Testis (tissue), 3 donors: ENCODE measurements around the gene KLHL2. TPM values are rescaled to one million over a fixed set of nuclear protein-coding genes. Genes with fewer than 3 reads are reported as not detected.
"Not testable (repeated sequence)": the region's sequence is repeated elsewhere in the genome, so short reads cannot be mapped to it uniquely, and the experiment has no call there.

Experiments used
- DNase-seq: peaks from one replicate; pipeline ENCODE4 v3.0.0-alpha.2; 2019
- H3K27ac ChIP-seq, 2 donors: fragments of 200-600 bp; sonication (generic); one replicate each; pipeline ENCODE4 v1.5.1; 2019
- H3K27me3 ChIP-seq: fragments of 200-600 bp; sonication (generic); one replicate; pipeline ENCODE4 v1.5.1; 2019
- H3K36me3 ChIP-seq: fragments of 200-600 bp; sonication (generic); one replicate; pipeline ENCODE4 v1.5.1; 2017; ENCODE audit warnings: low read depth; ENCODE audit errors: missing control alignments
- H3K4me1 ChIP-seq: fragments of 200-600 bp; sonication (generic); one replicate; pipeline ENCODE4 v1.5.1; 2019
- H3K4me3 ChIP-seq, 2 donors: fragments of 200-600 bp; sonication (generic); one replicate each; pipeline ENCODE4 v1.5.1; 2017 to 2019
- H3K9me3 ChIP-seq: fragments of 200-600 bp; sonication (generic); one replicate; pipeline ENCODE4 v1.5.1; 2017
- CTCF ChIP-seq, 3 experiments: fragments of 450-650 bp in 2 of 3; fragments of 200-600 bp in 1 of 3; sonication (generic) in 1 of 3; IDR thresholded peaks; one replicate each; pipeline ENCODE4 v1.5.1; 2016 to 2019; ENCODE audit warnings: antibody characterized with exemption in 3 of 3, mild to moderate bottlenecking in 2 of 3, moderate library complexity in 1 of 3
- POLR2A ChIP-seq: fragments of 450-650 bp; IDR thresholded peaks from one replicate; pipeline ENCODE4 v1.6.1; 2017; ENCODE audit warnings: antibody characterized with exemption, mild to moderate bottlenecking, moderate library complexity
- WGBS, 2 donors: methylation state at CpG; one replicate each; pipeline ENCODE4 v1.1.5; 2018; 5-methylcytosine and 5-hydroxymethylcytosine counted together
- intact Hi-C: fragments of 100-400 bp; cut with DNase I; formaldehyde crosslinking; loops from one replicate; pipeline ENCODE4 v1.15.1; 2023; ENCODE audit warnings: low total_unique reads
- polyA plus RNA-seq: library from polyadenylated mRNA; stranded (reverse); fragments of 350-450 nt; fragmentation: Illumina TruSeq; extraction: RNeasy Lipid Tissue Mini Kit (QIAGEN cat#74804); gene quantifications from one replicate; pipeline ENCODE4 v1.2.3, GENCODE V29; 2014; ENCODE audit warnings: low read depth, low replicate concordance; ENCODE audit not compliant: insufficient read depth
- total RNA-seq, 2 donors: library from RNA; depleted of rRNA; stranded (reverse); fragments of >200 nt; gene quantifications; one replicate each; pipeline ENCODE4 v1.2.3, GENCODE V29; 2016

KLHL2 gene
- total and polyA plus RNA-seq, 3 donors from 2014 or later, result 14.7 to 26.7 (median 20.9) TPM

- intact Hi-C loops, result no loop called here
- H3K27me3 ChIP-seq, result no peaks in the 10 kb centered on the region
- 87 to 88% methylated on average over 3 of the region's 3 CpGs for WGBS, 2 donors
- H3K9me3 ChIP-seq, result no peaks in the 10 kb centered on the region
- no peaks in the 10 kb centered on the region for H3K36me3 ChIP-seq
- H3K27ac ChIP-seq, result no peak overlapping the region
- no peak for DNase-seq
- no peaks in the 10 kb centered on the region for H3K4me1 ChIP-seq
- TF ChIP-seq POLR2A (no peak), CTCF (IDR thresholded peaks at IDR 0.05) (no peak)
- no peak overlapping the region for H3K4me3 ChIP-seq
Measured at GRCh38 chr4:165248102-165248501, 40.7 kb downstream of the KLHL2 start.

- intact Hi-C loops, H3K4me1 ChIP-seq, H3K4me3 ChIP-seq, H3K36me3 ChIP-seq, DNase-seq, H3K27me3 ChIP-seq, H3K9me3 ChIP-seq, H3K27ac ChIP-seq: not testable (repeated sequence)
- WGBS, 2 donors, result 89 to 95% methylated on average over 1 of the region's 1 CpG
Measured at GRCh38 chr4:165248904-165249303, 41.5 kb downstream of the KLHL2 start.

- H3K27me3 ChIP-seq, H3K27ac ChIP-seq, H3K9me3 ChIP-seq, H3K4me3 ChIP-seq, H3K36me3 ChIP-seq, DNase-seq, intact Hi-C loops, H3K4me1 ChIP-seq: not testable (repeated sequence)
- 92 to 94% methylated on average over 3 of the region's 3 CpGs for WGBS, 2 donors
Measured at GRCh38 chr4:165254771-165255170, 47.4 kb downstream of the KLHL2 start.

GRCh38 chr4:165255439-165255838, 48.1 kb downstream of the KLHL2 start:
- DNase-seq, H3K27ac ChIP-seq, intact Hi-C loops, H3K4me1 ChIP-seq, H3K36me3 ChIP-seq, H3K9me3 ChIP-seq, H3K4me3 ChIP-seq, H3K27me3 ChIP-seq: not testable (repeated sequence)
- WGBS, 2 donors, result 64 to 71% methylated on average over 4 of the region's 4 CpGs

GRCh38 chr4:165256074-165256659, 48.8 kb downstream of the KLHL2 start:
- intact Hi-C loops, H3K36me3 ChIP-seq, H3K4me1 ChIP-seq, H3K9me3 ChIP-seq, DNase-seq, H3K4me3 ChIP-seq, H3K27ac ChIP-seq, H3K27me3 ChIP-seq: not testable (repeated sequence)
- 72 to 74% methylated on average over 6 to 7 of the region's 7 CpGs for WGBS, 2 donors

GRCh38 chr4:165259776-165260175, 52.4 kb downstream of the KLHL2 start:
- H3K9me3 ChIP-seq, H3K36me3 ChIP-seq, DNase-seq, intact Hi-C loops, H3K27me3 ChIP-seq, H3K4me3 ChIP-seq, H3K27ac ChIP-seq, H3K4me1 ChIP-seq: not testable (repeated sequence)
- 60 to 87% methylated on average over 3 to 4 of the region's 4 CpGs for WGBS, 2 donors

- H3K27me3 ChIP-seq, H3K27ac ChIP-seq, DNase-seq, intact Hi-C loops, H3K4me1 ChIP-seq, H3K36me3 ChIP-seq, H3K4me3 ChIP-seq, H3K9me3 ChIP-seq: not testable (repeated sequence)
- WGBS, 2 donors, result 79 to 83% methylated on average over 3 of the region's 3 CpGs
Measured at GRCh38 chr4:165262306-165262705, 54.9 kb downstream of the KLHL2 start.

- H3K4me3 ChIP-seq, intact Hi-C loops, H3K4me1 ChIP-seq, H3K27me3 ChIP-seq, H3K9me3 ChIP-seq, H3K36me3 ChIP-seq, DNase-seq, H3K27ac ChIP-seq: not testable (repeated sequence)
- 96 to 97% methylated on average over 3 of the region's 3 CpGs for WGBS, 2 donors
Measured at GRCh38 chr4:165263466-165263865, 56.1 kb downstream of the KLHL2 start.

- H3K4me1 ChIP-seq, H3K4me3 ChIP-seq, H3K27ac ChIP-seq, H3K9me3 ChIP-seq, DNase-seq, H3K27me3 ChIP-seq, H3K36me3 ChIP-seq, intact Hi-C loops: not testable (repeated sequence)
- WGBS, 2 donors, result 84% methylated on average over 7 of the region's 7 CpGs
Measured at GRCh38 chr4:165269931-165270330, 62.6 kb downstream of the KLHL2 start.

- H3K27me3 ChIP-seq, H3K27ac ChIP-seq, H3K4me1 ChIP-seq, intact Hi-C loops, H3K9me3 ChIP-seq, DNase-seq, H3K36me3 ChIP-seq, H3K4me3 ChIP-seq: not testable (repeated sequence)
- 42 to 50% methylated on average over 2 of the region's 2 CpGs for WGBS, 2 donors
Measured at GRCh38 chr4:165273443-165273842, 66.1 kb downstream of the KLHL2 start.

GRCh38 chr4:165275357-165275756, 68.0 kb downstream of the KLHL2 start:
- H3K36me3 ChIP-seq, DNase-seq, intact Hi-C loops, H3K27me3 ChIP-seq, H3K27ac ChIP-seq, H3K4me3 ChIP-seq, H3K9me3 ChIP-seq, H3K4me1 ChIP-seq: not testable (repeated sequence)
- 82 to 83% methylated on average over 3 of the region's 3 CpGs for WGBS, 2 donors

- H3K9me3 ChIP-seq, H3K4me3 ChIP-seq, H3K4me1 ChIP-seq, H3K36me3 ChIP-seq, H3K27ac ChIP-seq, H3K27me3 ChIP-seq, intact Hi-C loops: not testable (repeated sequence)
- peak; percentile 52 for DNase-seq
- WGBS, 2 donors, result 78 to 83% methylated on average over 20 of the region's 20 CpGs
Measured at GRCh38 chr4:165279531-165279930, 72.2 kb downstream of the KLHL2 start.
